Skeletal muscle tissue (tissue), 4 donors: ENCODE results near the gene RABEP2. TPM values are rescaled to one million over a fixed set of nuclear protein-coding genes. Genes with fewer than 3 reads are reported as not detected.
A peak's percentile ranks its signal among the peaks of the same experiment; 100 is the strongest.
"Not testable (repeated sequence)": the region's sequence is repeated elsewhere in the genome, so short reads cannot be mapped to it uniquely, and the experiment has no call there.

ENCODE experiments used
- H3K27ac ChIP-seq: one replicate; pipeline ENCODE4 v1.7.0; 2013; ENCODE audit warnings: mild to moderate bottlenecking, low read depth, low read length, inconsistent platforms
- H3K27me3 ChIP-seq, 3 donors: one replicate each; pipeline ENCODE4 v1.7.0; 2013; ENCODE audit warnings: low read length in 3 of 3; ENCODE audit not compliant: control insufficient read depth in 3 of 3, insufficient read depth in 3 of 3
- H3K36me3 ChIP-seq, 3 donors: one replicate each; pipeline ENCODE4 v1.7.0; 2013; ENCODE audit warnings: low read length in 3 of 3; ENCODE audit not compliant: control insufficient read depth in 3 of 3, insufficient read depth in 3 of 3
- H3K4me1 ChIP-seq, 3 donors: one replicate each; pipeline ENCODE4 v1.7.0; 2013; ENCODE audit warnings: low read length in 3 of 3, mild to moderate bottlenecking in 3 of 3; ENCODE audit not compliant: control insufficient read depth in 3 of 3, insufficient read depth in 3 of 3
- H3K4me3 ChIP-seq, 3 donors: one replicate each; pipeline ENCODE4 v1.7.0; 2013; ENCODE audit warnings: low read length in 3 of 3
- H3K9ac ChIP-seq, 3 donors: one replicate each; pipeline ENCODE4 v1.7.0; 2013; ENCODE audit warnings: low read length in 3 of 3, mild to moderate bottlenecking in 3 of 3, moderate library complexity in 2 of 3, low read depth in 1 of 3
- H3K9me3 ChIP-seq, 3 donors: one replicate each; pipeline ENCODE4 v1.7.0; 2013; ENCODE audit warnings: low read length in 3 of 3; ENCODE audit not compliant: control insufficient read depth in 3 of 3
- total RNA-seq: library from RNA; depleted of rRNA; stranded (reverse); fragments of >200 nt; gene quantifications from one replicate; pipeline ENCODE4 v1.2.3, GENCODE V29; 2014
- donor health status: Osteomylitis.

The RABEP2 gene
- total RNA-seq, 1 donor from 2014 or later: 11.0 TPM

DNA sequence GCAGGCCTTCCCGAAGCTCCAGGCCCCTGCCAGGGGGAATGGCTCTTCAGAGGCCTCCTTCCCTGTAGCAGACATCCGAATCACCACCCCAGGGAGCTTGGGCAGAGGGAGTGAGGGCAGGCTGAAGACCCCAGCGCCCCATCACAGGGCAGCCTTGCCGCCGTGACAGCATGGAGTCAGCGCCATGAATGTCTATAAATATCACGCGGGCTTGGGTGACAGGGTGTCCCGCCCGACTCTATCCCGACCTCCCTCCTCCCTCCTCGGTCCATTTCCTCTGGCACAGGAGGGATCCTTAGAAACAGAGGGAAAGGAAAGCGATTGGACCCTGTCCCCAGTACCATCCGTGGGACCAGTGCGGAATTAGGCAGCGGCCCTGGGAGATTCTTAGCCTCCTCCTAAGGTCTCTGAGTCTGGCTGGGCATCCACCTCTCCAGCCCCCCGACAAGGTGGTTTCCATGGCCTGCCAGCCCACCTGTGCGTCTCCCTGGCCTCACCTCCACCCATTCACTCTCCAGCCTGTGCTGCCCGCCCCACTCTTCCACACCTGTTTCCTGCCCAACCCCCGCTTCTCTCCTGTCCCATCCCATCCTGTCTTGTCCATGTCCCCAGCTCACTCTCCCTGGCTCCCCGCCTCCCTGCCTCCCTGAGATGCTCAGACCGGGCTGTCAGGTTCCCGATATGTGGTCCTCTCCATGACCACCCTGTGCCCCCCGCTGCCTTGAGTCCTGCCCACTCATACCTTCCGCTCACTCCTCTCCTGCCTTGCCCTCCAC lies 41.6 kb downstream of the RABEP2 start:
- peaks cover 3 to 6% (median 5%) of the 10 kb centered on the region in 3 donors for H3K27me3 ChIP-seq
- peak overlapping the region; percentile 78 to 81 (median 79) for H3K9ac ChIP-seq
- H3K4me3 ChIP-seq: peak overlapping the region; percentile 63 to 69 (median 64)
- peak overlapping the region; percentile 92 for H3K27ac ChIP-seq
- no peaks in the 10 kb centered on the region for H3K9me3 ChIP-seq
- H3K4me1 ChIP-seq: peaks cover 43 to 68% (median 58%) of the 10 kb centered on the region in 3 donors
- peaks cover 34 to 40% (median 36%) of the 10 kb centered on the region in 3 donors for H3K36me3 ChIP-seq

DNA sequence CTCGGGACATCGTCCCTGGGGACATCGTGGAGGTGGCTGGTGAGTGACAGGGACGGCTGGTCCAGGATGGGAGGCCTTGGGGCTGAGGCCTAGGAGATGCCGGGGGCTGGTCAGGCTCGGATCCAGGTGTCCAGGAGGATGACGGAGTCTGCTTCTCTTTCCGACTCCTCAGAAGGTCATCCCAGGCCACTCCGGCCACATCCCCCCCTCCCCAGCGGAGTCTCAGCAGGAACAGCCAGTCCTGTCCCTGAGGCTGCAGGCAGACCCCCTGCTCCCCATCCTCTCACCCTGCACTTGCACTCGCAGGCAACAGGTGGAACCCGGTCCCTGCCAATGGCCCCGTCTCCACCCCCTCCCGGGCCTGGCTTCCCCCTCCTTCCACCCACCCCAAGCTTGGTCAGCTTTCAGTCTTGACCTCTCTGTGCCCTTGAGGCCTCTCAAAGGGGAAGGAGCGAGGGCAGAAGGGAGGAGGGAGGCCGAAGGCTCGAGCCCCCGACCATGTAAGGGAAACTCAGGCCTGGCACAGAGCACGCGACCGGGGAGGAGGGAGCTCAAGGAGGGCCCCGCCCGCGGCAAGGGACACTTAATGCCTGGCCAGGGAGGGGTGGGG lies 42.4 kb downstream of the RABEP2 start:
- H3K4me1 ChIP-seq: peaks cover 46 to 72% (median 63%) of the 10 kb centered on the region in 3 donors
- peaks cover 34 to 39% (median 35%) of the 10 kb centered on the region in 3 donors for H3K36me3 ChIP-seq
- H3K4me3 ChIP-seq: peak overlapping the region; percentile 63 to 69 (median 64)
- peak overlapping the region; percentile 78 to 81 (median 79) for H3K9ac ChIP-seq
- peaks cover 3 to 6% (median 5%) of the 10 kb centered on the region in 3 donors for H3K27me3 ChIP-seq
- H3K9me3 ChIP-seq: no peaks in the 10 kb centered on the region
- H3K27ac ChIP-seq: peak overlapping the region; percentile 92

DNA sequence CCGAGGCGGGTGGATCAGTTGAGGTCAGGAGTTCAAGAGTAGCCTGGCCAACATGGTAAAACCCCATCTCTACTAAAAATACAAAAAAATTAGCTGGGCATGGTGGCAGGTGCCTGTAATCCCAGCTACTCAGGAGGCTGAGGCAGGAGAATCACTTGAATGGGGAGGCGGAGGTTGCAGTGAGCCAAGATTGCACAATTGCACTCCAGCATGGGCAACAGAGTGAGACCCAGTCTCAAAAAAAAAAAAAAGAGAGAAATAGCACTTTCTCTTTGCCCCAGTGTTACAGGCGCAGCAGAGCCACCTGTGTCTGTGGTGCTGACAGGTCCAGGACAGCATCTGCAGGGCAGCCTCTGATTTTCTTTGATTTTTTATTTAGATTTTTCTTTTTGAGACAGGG lies 43.5 kb downstream of the RABEP2 start:
- Histone ChIP-seq H3K36me3 (peaks cover 26 to 32% (median 28%) of the 10 kb centered on the region in 3 donors), H3K9ac (peak overlapping the region in 2 of 3 donors; percentile 84 to 89), H3K4me1 (peaks cover 48 to 75% (median 70%) of the 10 kb centered on the region in 3 donors), H3K27ac (peak overlapping the region; percentile 92), H3K4me3 (peak overlapping the region in 2 of 3 donors; percentile 0 to 87)
- H3K27me3 ChIP-seq, H3K9me3 ChIP-seq: not testable (repeated sequence)

DNA sequence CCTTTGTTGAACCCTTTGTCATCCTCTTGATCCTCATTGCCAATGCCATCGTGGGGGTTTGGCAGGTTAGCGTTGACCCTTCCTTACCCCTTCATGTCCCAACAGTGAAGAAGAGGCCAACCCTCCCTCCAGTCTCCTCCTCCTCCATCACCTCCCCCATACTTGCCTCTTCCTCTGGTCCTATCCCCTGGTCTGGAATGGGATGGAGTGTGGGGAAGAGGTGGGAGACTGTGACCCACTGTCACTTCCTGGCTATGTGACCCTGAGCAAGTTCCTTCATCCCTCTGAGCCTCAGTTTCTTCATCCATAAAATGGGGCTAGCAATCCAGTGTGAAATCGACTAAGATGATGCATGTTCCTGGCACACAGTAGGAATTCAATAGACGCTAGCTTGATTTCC lies 44.1 kb downstream of the RABEP2 start:
- Histone ChIP-seq H3K4me3 (peak overlapping the region; percentile 73 to 87 (median 83)), H3K4me1 (peaks cover 47 to 77% (median 76%) of the 10 kb centered on the region in 3 donors), H3K9ac (peak overlapping the region; percentile 60 to 89 (median 84)), H3K9me3 (no peaks in the 10 kb centered on the region), H3K27me3 (peaks cover 3 to 6% (median 5%) of the 10 kb centered on the region in 3 donors), H3K36me3 (peaks cover 21 to 27% (median 24%) of the 10 kb centered on the region in 3 donors), H3K27ac (peak overlapping the region; percentile 96)

DNA sequence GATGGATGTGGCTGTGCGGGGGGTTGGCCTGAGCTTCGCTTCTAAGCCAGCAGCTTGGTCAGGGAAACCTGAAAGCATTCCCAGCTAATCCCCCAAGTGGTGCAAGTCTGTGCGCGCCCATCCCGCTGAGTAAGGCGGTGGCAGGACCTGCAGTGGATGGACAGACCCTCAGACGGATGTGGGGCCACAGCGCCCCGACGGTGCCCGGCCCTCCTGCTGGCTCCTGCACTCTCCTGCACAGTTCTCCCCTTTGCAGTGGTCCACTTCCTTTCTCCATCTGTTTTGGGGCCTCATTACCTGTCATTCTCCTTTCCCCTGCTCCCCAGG lies 44.5 kb downstream of the RABEP2 start:
- peaks cover 48 to 80% (median 77%) of the 10 kb centered on the region in 3 donors for H3K4me1 ChIP-seq
- H3K27me3 ChIP-seq: peaks cover 3 to 6% (median 5%) of the 10 kb centered on the region in 3 donors
- peaks cover 19 to 24% (median 23%) of the 10 kb centered on the region in 3 donors for H3K36me3 ChIP-seq
- peak overlapping the region; percentile 96 for H3K27ac ChIP-seq
- no peaks in the 10 kb centered on the region for H3K9me3 ChIP-seq
- H3K9ac ChIP-seq: peak overlapping the region; percentile 60 to 89 (median 84)
- peak overlapping the region; percentile 73 to 87 (median 83) for H3K4me3 ChIP-seq

DNA sequence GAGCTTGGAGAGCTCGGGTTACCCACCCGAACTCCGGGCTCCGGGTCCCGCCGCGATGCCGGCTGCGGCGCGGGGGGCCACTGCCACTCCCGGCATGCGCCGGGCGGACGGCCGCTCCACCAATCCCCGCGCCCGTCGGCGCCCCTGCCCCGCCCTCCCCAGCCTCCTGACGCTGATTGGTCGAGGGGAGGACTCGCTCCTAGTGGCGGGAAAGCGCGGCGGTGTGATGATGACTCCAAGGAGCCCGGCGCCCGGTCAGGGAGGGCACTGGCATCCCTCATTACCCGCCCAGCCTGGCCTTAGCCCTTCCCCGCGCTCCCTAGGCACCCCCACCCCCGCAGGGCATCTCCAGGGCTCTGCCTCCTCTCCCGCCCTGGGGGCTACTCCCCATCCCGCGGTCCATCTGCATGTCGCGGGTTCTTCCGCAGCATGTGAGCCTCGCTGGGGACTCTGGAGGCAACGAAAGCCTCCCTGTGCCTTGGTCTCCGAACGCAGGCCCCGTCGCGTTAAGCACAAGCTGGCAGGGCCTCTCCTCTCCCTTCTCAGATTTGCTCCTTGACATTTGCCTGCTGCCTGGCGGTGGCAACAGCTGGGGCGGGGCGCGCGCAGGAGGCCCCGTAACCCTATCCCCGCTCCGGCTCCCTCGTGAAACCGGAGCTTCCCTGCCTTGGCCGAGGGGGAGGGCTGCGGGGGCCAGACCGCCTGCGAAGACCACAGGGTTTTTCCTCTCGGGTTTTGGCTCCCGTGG lies 45.0 kb downstream of the RABEP2 start:
- Histone ChIP-seq H3K4me3 (peak overlapping the region; percentile 84 to 87 (median 85)), H3K27ac (peak overlapping the region; percentile 96), H3K36me3 (peaks cover 18 to 20% (median 19%) of the 10 kb centered on the region in 3 donors), H3K27me3 (peaks cover 3 to 6% (median 5%) of the 10 kb centered on the region in 3 donors), H3K9me3 (no peaks in the 10 kb centered on the region), H3K9ac (peak overlapping the region; percentile 86 to 98 (median 90)), H3K4me1 (peaks cover 50 to 86% (median 80%) of the 10 kb centered on the region in 3 donors)

DNA sequence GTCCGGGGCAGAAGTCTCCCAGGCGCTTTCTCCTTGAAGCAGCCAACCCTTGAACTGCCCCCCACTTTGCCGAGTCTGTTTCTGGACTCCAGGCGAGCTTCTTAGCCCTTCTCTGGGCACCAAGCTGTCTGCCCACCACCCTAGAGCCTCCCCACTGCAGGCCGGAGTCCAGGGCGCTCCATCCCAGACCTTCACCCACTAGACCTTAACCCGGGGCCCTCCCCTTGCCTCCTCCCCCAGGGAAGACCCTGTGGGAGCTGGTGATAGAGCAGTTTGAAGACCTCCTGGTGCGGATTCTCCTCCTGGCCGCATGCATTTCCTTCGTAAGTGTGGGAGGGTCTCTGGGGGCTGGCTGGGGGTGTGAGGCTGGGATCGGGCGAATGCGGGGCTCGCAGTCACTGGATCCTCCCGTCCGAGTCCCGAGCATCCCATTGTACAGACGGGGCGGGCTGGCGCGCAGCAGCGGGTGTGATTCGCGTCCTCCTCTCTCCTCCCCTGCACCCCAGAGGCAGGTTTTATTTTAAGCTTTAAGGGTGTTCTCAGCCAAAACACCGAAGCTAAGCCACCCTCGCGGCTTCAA lies 45.7 kb downstream of the RABEP2 start:
- Histone ChIP-seq H3K4me3 (peak overlapping the region; percentile 84 to 87 (median 85)), H3K9ac (peak overlapping the region; percentile 86 to 98 (median 90)), H3K4me1 (peaks cover 52 to 87% (median 80%) of the 10 kb centered on the region in 3 donors), H3K36me3 (peaks cover 16 to 18% (median 17%) of the 10 kb centered on the region in 3 donors), H3K27ac (peak overlapping the region; percentile 96), H3K9me3 (no peaks in the 10 kb centered on the region), H3K27me3 (peaks cover 3 to 6% (median 5%) of the 10 kb centered on the region in 3 donors)

DNA sequence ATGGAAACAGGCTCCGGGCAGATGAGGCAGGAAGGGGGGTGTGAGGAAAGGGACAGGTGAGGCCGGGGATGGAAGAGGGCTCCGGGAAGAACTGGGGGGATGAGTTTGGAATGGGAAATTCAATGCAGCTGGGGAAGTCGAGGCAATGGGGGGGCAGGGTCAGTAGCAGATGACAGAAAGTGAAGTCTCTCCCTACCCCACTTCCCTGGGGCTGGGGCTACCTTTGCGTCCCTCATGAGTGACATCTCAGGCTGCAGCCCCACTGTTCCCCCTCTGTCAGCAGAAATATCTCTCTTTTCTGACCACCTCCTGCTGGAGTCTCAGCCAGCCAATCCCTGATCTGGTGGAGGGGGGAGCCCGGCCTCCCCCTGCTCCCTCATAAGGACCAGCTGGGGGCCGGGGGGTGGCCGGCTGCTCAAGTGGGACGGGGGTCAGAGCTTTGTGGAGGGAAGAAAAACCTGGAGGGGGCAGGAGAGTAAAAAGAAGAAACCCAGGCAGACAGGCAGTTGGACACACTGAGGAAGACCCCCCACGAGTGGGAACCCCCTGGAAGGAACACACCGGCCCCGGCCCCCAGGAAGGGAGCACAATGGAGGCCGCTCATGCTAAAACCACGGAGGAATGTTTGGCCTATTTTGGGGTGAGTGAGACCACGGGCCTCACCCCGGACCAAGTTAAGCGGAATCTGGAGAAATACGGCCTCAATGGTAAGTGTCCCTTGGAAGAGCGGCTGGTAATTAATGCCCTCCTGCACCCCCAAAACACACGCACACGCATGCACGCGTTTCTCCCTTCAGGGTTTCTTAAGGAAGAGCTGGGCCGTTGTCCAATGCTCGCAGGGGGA lies 46.7 kb downstream of the RABEP2 start, which contains the start of gene ATP2A1:
TSS of gene ATP2A1 (plus strand) at position 406 of the 844 bp plus-strand sequence. CDS start at position 590, 184 bp downstream.
- Histone ChIP-seq H3K27me3 (peaks cover 3 to 6% (median 5%) of the 10 kb centered on the region in 3 donors), H3K9ac (peak within 1 kb of the TSS; percentile 86 to 98 (median 90)), H3K9me3 (no peaks in the 10 kb centered on the region), H3K27ac (peak within 1 kb of the TSS; percentile 96), H3K4me1 (peaks cover 44 to 80% (median 77%) of the 10 kb centered on the region in 3 donors), H3K4me3 (peak within 1 kb of the TSS; percentile 84 to 87 (median 85)), H3K36me3 (peaks cover 11 to 16% (median 14%) of the 10 kb centered on the region in 3 donors)
